Testis (tissue), 3 donors: Measurements from ENCODE around the gene RNF213. TPM values are rescaled to one million over a fixed set of nuclear protein-coding genes. Genes with fewer than 3 reads are reported as not detected.

Experiments
- DNase-seq: peaks from one replicate; pipeline ENCODE4 v3.0.0-alpha.2; 2019
- H3K27ac ChIP-seq, 2 donors: fragments of 200-600 bp; sonication (generic); one replicate each; pipeline ENCODE4 v1.5.1; 2019
- H3K27me3 ChIP-seq: fragments of 200-600 bp; sonication (generic); one replicate; pipeline ENCODE4 v1.5.1; 2019
- H3K36me3 ChIP-seq: fragments of 200-600 bp; sonication (generic); one replicate; pipeline ENCODE4 v1.5.1; 2017; ENCODE audit warnings: low read depth; ENCODE audit errors: missing control alignments
- H3K4me1 ChIP-seq: fragments of 200-600 bp; sonication (generic); one replicate; pipeline ENCODE4 v1.5.1; 2019
- H3K4me3 ChIP-seq, 2 donors: fragments of 200-600 bp; sonication (generic); one replicate each; pipeline ENCODE4 v1.5.1; 2017 to 2019
- H3K9me3 ChIP-seq: fragments of 200-600 bp; sonication (generic); one replicate; pipeline ENCODE4 v1.5.1; 2017
- POLR2A ChIP-seq: fragments of 450-650 bp; IDR thresholded peaks from one replicate; pipeline ENCODE4 v1.6.1; 2017; ENCODE audit warnings: antibody characterized with exemption, mild to moderate bottlenecking, moderate library complexity
- WGBS, 2 donors: methylation state at CpG; one replicate each; pipeline ENCODE4 v1.1.5; 2018; 5-methylcytosine and 5-hydroxymethylcytosine counted together
- intact Hi-C: fragments of 100-400 bp; cut with DNase I; formaldehyde crosslinking; loops from one replicate; pipeline ENCODE4 v1.15.1; 2023; ENCODE audit warnings: low total_unique reads
- polyA plus RNA-seq: library from polyadenylated mRNA; stranded (reverse); fragments of 350-450 nt; fragmentation: Illumina TruSeq; extraction: RNeasy Lipid Tissue Mini Kit (QIAGEN cat#74804); gene quantifications from one replicate; pipeline ENCODE4 v1.2.3, GENCODE V29; 2014; ENCODE audit warnings: low read depth, low replicate concordance; ENCODE audit not compliant: insufficient read depth
- total RNA-seq, 2 donors: library from RNA; depleted of rRNA; stranded (reverse); fragments of >200 nt; gene quantifications; one replicate each; pipeline ENCODE4 v1.2.3, GENCODE V29; 2016
- TF ChIP-seq, protein P1 (sequence below), 3 experiments: fragments of 450-650 bp in 2 of 3; fragments of 200-600 bp in 1 of 3; sonication (generic) in 1 of 3; IDR thresholded peaks; one replicate each; pipeline ENCODE4 v1.5.1; 2016 to 2019; ENCODE audit warnings: antibody characterized with exemption in 3 of 3, mild to moderate bottlenecking in 2 of 3, moderate library complexity in 1 of 3

RNF213 gene
- total and polyA plus RNA-seq, 3 donors from 2014 or later = 25.3 to 68.9 (median 66.9) TPM

DNA sequence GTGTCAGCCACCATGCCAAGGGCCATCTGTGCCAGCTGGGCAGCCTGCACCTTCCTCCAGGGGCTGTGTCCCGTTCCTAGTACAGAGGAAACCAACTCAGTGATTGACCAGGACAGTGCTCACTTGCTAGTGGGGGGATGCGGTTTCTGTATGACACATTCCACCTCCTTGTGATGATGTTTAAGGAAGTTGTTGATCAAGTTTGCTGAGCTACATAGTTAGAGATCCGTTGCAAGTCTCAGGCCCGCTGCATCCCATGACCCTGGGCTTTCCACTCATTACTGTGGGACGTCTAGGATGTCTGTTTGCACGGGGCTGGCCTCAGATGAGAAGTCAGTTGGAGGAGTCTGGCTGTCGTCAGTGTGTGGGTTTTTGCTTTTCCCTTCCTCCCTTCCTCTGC lies 33.6 kb downstream of the RNF213 start:
- no peaks in the 10 kb centered on the region for H3K36me3 ChIP-seq
- DNase-seq = no peak
- intact Hi-C loops = no loop called here
- no peaks in the 10 kb centered on the region for H3K9me3 ChIP-seq
- no peak overlapping the region for H3K4me3 ChIP-seq
- peaks cover 1% of the 10 kb centered on the region for H3K4me1 ChIP-seq
- 87 to 88% methylated on average over 7 of the region's 7 CpGs for WGBS, 2 donors
- no peak for TF ChIP-seq POLR2A
- TF ChIP-seq, protein P1, sequence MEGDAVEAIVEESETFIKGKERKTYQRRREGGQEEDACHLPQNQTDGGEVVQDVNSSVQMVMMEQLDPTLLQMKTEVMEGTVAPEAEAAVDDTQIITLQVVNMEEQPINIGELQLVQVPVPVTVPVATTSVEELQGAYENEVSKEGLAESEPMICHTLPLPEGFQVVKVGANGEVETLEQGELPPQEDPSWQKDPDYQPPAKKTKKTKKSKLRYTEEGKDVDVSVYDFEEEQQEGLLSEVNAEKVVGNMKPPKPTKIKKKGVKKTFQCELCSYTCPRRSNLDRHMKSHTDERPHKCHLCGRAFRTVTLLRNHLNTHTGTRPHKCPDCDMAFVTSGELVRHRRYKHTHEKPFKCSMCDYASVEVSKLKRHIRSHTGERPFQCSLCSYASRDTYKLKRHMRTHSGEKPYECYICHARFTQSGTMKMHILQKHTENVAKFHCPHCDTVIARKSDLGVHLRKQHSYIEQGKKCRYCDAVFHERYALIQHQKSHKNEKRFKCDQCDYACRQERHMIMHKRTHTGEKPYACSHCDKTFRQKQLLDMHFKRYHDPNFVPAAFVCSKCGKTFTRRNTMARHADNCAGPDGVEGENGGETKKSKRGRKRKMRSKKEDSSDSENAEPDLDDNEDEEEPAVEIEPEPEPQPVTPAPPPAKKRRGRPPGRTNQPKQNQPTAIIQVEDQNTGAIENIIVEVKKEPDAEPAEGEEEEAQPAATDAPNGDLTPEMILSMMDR (IDR thresholded peaks at IDR 0.05) = no peak
- no peaks in the 10 kb centered on the region for H3K27me3 ChIP-seq
- H3K27ac ChIP-seq = no peak overlapping the region

DNA sequence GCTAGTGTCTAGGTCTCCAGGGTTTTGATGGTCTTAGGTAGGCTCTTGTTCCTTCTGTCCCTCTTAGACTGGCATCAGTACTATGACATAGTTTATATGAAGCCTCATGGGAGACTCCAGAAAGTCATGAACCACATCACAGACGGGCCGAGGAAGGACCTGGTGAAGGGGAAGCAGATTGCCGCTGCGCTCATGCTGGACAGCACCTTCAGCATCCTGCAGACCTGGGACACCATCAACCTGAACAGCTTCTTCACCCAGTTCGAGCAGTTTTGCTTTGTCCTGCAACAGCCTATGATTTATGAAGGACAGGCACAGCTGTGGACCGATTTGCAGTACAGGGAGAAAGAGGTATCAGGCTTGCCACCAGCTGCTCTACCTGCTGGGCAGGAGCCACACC lies 34.0 kb downstream of the RNF213 start:
- intact Hi-C loops = no loop called here
- DNase-seq = no peak
- Histone ChIP-seq H3K27me3 (no peaks in the 10 kb centered on the region), H3K36me3 (no peaks in the 10 kb centered on the region), H3K4me3 (no peak overlapping the region), H3K9me3 (no peaks in the 10 kb centered on the region), H3K4me1 (no peaks in the 10 kb centered on the region), H3K27ac (no peak overlapping the region)
- TF ChIP-seq, protein P1 (IDR thresholded peaks at IDR 0.05) = no peak
- TF ChIP-seq POLR2A = no peak
- 85 to 91% methylated on average over 5 to 6 of the region's 6 CpGs for WGBS, 2 donors

DNA sequence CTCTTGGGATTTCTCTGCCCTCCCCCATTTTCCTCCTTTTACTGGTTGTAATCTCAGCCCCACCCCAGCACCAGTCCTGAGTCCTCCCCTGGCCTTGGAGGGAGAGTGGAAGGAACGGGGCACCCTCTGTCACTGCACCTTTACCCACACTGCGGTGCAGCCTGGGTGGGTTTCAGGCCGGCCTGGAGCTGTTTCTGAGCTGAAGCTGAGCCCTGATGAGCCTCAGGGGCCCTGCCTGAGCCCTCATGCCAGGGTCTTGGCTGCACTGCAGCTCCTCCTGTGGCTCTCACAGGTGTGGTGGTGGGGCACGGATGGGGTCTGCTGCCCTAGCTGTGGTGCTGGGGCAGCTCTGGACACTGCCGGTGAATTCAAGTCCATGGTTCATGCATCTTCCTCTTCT lies 34.5 kb downstream of the RNF213 start:
- 86 to 88% methylated on average over 5 of the region's 5 CpGs for WGBS, 2 donors
- DNase-seq = no peak
- TF ChIP-seq POLR2A = no peak
- TF ChIP-seq, protein P1 (IDR thresholded peaks at IDR 0.05) = no peak
- H3K36me3 ChIP-seq = no peaks in the 10 kb centered on the region
- no peaks in the 10 kb centered on the region for H3K27me3 ChIP-seq
- intact Hi-C loops = no loop called here
- H3K9me3 ChIP-seq = no peaks in the 10 kb centered on the region
- H3K27ac ChIP-seq = no peak overlapping the region
- no peaks in the 10 kb centered on the region for H3K4me1 ChIP-seq
- H3K4me3 ChIP-seq = no peak overlapping the region

DNA sequence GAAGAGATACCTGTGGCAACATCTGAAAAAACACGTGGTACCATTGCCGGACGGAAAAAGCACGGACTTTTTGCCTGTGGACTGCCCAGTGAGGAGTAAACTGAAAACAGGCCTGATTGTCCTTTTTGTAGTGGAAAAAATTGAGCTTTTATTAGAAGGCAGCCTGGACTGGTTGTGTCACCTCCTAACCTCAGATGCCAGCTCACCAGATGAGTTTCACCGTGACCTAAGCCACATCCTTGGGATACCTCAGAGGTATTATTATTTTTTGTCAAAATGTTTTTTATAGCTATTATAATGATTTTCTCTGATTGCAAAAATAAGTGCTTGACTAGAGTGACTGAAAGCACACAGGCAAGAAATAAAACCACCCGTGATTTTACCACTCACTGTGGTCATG lies 34.9 kb downstream of the RNF213 start:
- WGBS, 2 donors = 92 to 93% methylated on average over 6 of the region's 6 CpGs
- H3K27me3 ChIP-seq = no peaks in the 10 kb centered on the region
- H3K9me3 ChIP-seq = no peaks in the 10 kb centered on the region
- H3K27ac ChIP-seq = no peak overlapping the region
- H3K36me3 ChIP-seq = no peaks in the 10 kb centered on the region
- TF ChIP-seq, protein P1 (IDR thresholded peaks at IDR 0.05) = no peak
- DNase-seq = no peak
- intact Hi-C loops = no loop called here
- no peak overlapping the region for H3K4me3 ChIP-seq
- no peaks in the 10 kb centered on the region for H3K4me1 ChIP-seq

DNA sequence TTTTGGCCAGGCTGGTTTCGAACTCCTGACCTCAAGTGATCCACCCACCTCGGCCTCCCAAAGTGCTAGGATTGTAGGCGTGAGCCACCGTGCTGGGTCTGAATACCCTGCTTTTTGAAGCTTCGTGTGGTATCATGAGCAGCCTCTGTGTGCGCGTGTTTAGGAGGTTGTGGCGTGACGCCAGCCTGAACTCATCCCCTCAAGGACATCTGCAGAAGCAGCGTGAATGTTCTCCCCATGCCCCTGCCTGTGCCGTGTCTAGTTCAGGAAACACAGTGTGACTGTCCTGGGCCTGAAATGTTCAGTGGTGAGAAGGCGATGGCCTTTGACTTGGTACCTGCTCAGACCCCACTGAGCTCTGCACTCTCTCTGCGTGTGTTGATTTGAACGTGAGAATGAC lies 35.6 kb downstream of the RNF213 start:
- Histone ChIP-seq H3K4me3 (no peak overlapping the region), H3K4me1 (no peaks in the 10 kb centered on the region), H3K27ac (no peak overlapping the region), H3K9me3 (no peaks in the 10 kb centered on the region), H3K27me3 (no peaks in the 10 kb centered on the region), H3K36me3 (no peaks in the 10 kb centered on the region)
- whole genome bisulfite sequencing, 2 donors = 53 to 62% methylated on average over 14 of the region's 14 CpGs
- no peak for TF ChIP-seq POLR2A
- TF ChIP-seq, protein P1 (IDR thresholded peaks at IDR 0.05) = no peak
- intact Hi-C loops = no loop called here
- DNase-seq = peak; percentile 77
